ENCODE measurements around the gene TBL2. TPM values are rescaled to one million over a fixed set of nuclear protein-coding genes. Genes with fewer than 3 reads are reported as not detected.
"Not testable (repeated sequence)": the region's sequence is repeated elsewhere in the genome, so short reads cannot be mapped to it uniquely, and the experiment has no call there.

TBL2 gene
- total RNA-seq, 4 donors from 2014 or later, result 50.4 to 89.9 (median 73.3) TPM

DNA sequence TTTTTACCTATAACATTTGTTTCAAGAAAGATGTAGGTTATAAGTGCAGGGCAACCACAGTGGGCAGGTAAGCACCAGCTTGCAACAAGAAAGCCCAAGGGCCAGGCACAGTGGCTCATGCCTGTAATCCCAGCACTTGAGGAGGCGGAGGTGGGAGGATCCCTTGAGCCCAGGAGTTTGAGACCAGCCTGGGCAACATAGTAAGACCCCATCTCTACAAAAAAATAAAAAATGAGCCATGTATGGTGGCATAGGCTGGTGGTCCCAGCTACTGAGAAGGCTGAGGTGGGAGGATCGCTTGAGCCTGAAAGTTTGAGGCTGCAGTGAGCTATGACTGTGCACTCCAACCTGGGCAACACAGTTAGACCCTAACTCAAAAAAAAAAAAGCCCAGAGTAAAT, 33.7 kb downstream of the TBL2 start:
- Histone ChIP-seq H3K4me3 (replicated peaks in 1 of 3) (no peak overlapping the region), H3K36me3 (peaks cover 22 to 32% of the 10 kb centered on the region in 2 donors), H3K9me3 (no peaks in the 10 kb centered on the region), H3K27ac (no peak overlapping the region), H3K27me3 (no peaks in the 10 kb centered on the region), H3K4me1 (no peaks in the 10 kb centered on the region)
- 96 to 97% methylated on average over 2 of the region's 2 CpGs for WGBS, 2 donors
- no peak for TF ChIP-seq POLR2A (IDR thresholded peaks at IDR 0.05)
- TF ChIP-seq, protein P1, sequence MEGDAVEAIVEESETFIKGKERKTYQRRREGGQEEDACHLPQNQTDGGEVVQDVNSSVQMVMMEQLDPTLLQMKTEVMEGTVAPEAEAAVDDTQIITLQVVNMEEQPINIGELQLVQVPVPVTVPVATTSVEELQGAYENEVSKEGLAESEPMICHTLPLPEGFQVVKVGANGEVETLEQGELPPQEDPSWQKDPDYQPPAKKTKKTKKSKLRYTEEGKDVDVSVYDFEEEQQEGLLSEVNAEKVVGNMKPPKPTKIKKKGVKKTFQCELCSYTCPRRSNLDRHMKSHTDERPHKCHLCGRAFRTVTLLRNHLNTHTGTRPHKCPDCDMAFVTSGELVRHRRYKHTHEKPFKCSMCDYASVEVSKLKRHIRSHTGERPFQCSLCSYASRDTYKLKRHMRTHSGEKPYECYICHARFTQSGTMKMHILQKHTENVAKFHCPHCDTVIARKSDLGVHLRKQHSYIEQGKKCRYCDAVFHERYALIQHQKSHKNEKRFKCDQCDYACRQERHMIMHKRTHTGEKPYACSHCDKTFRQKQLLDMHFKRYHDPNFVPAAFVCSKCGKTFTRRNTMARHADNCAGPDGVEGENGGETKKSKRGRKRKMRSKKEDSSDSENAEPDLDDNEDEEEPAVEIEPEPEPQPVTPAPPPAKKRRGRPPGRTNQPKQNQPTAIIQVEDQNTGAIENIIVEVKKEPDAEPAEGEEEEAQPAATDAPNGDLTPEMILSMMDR (IDR thresholded peaks at IDR 0.05), result no peak
- intact Hi-C loops (cut with DNase I), result no loop called here
- no peak for DNase-seq

DNA sequence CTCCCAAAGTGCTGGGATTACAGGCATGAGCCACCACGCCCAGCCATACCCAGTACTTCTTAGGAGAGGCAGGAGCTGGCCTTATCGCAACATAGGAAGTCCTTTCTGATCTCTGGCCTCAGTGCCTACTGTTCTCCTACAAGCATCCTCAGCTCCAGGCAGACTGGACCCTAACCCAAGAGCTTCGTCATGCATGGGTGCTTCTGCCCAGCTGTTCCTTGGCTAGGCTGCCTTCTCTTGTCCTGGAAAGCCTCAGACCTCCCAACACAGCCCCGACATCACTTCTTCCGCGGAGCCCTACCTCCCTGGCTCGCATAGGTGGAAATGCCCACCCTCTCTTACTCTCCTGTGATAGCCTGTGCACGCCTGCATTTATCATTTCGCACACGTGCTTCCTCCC, 36.7 kb downstream of the TBL2 start:
- no peaks in the 10 kb centered on the region for H3K9me3 ChIP-seq
- no peak overlapping the region for H3K4me3 ChIP-seq (replicated peaks in 1 of 3)
- H3K27me3 ChIP-seq, result no peaks in the 10 kb centered on the region
- no peak for DNase-seq
- intact Hi-C loops (cut with DNase I), result no loop called here
- 89 to 93% methylated on average over 10 of the region's 10 CpGs for WGBS, 2 donors
- TF ChIP-seq POLR2A (IDR thresholded peaks at IDR 0.05), result no peak
- TF ChIP-seq, protein P1 (IDR thresholded peaks at IDR 0.05), result no peak
- H3K36me3 ChIP-seq, result peaks cover 51 to 61% of the 10 kb centered on the region in 2 donors
- no peaks in the 10 kb centered on the region for H3K4me1 ChIP-seq
- no peak overlapping the region for H3K27ac ChIP-seq

DNA sequence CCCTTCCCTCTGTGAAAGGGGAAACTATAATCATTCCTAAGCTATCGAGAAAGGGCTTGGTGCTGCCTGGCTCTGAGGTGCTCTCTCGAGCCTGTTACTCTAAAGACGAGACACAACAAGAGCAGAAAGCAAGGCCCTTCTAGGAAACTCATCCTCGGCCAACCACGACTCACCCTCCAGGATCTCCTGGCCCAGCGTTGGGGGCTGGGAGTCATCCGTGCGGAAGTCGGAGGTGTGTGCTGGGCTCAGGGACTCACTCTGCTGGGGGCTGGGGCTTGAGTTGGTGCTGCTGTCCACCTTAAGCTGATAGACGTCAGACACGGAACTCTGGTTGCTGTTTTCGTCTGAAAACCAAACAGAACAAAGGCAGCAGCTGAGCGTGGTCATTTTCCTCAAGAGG, 38.7 kb downstream of the TBL2 start:
- Histone ChIP-seq H3K36me3 (peaks cover 65 to 78% of the 10 kb centered on the region in 2 donors), H3K9me3 (no peaks in the 10 kb centered on the region), H3K27me3 (no peaks in the 10 kb centered on the region), H3K4me3 (replicated peaks in 1 of 3) (no peak overlapping the region), H3K4me1 (no peaks in the 10 kb centered on the region), H3K27ac (no peak overlapping the region)
- no peak for DNase-seq
- TF ChIP-seq, protein P1 (IDR thresholded peaks at IDR 0.05), result no peak
- TF ChIP-seq POLR2A (IDR thresholded peaks at IDR 0.05), result no peak
- intact Hi-C loops (cut with DNase I), result no loop called here
- 85 to 86% methylated on average over 13 of the region's 13 CpGs for WGBS, 2 donors

DNA sequence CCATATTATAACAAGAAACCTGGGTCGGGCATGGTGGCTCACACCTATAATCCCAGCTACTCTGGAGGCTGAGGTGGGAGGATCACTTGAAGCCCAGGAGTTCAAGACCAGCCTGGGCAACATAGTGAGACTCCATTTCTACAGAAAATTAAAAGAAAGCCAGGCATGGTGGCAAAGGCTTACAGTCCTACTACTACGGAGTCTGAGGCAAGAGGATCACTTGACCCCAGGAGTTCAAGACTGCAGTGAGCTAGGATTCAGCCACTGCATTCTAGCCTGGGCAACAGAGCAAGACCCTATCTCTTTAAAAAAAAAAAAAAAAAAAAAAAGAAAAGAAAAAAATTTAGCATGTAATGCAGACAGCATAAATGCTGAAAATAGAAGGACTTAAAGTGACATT, 39.9 kb downstream of the TBL2 start:
- DNase-seq; H3K27ac ChIP-seq; intact Hi-C loops (cut with DNase I); H3K4me1 ChIP-seq; H3K9me3 ChIP-seq; H3K27me3 ChIP-seq; H3K4me3 ChIP-seq (replicated peaks in 1 of 3): not testable (repeated sequence)
- peaks cover 65 to 78% of the 10 kb centered on the region in 2 donors for H3K36me3 ChIP-seq
- WGBS, 2 donors, result 95 to 97% methylated on average over 2 of the region's 2 CpGs

DNA sequence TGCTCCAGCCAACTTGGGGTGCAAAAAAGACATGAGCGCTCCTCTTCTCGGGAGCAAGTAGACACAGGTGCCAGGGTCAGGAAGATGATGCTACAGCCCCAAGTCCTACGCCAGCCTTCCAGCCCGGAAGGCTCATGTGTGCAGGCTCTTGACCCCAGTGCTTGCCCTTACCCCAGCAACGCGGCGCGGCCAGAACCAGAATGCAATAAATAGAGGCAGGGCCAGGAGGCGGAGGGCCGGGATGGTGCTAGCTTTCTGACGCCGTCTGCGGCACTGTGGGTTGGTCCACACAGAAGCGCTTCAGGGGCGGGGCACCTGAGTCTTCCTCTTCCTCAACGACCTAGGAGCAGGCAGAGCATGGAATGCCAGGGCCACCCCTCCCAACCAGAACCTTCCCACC, 41.3 kb downstream of the TBL2 start:
- TF ChIP-seq, protein P1 (IDR thresholded peaks at IDR 0.05), result no peak
- no peak for TF ChIP-seq POLR2A (IDR thresholded peaks at IDR 0.05)
- Histone ChIP-seq H3K4me3 (replicated peaks in 1 of 3) (no peak overlapping the region), H3K9me3 (no peaks in the 10 kb centered on the region), H3K27me3 (no peaks in the 10 kb centered on the region), H3K4me1 (no peaks in the 10 kb centered on the region), H3K36me3 (peaks cover 54 to 65% of the 10 kb centered on the region in 2 donors), H3K27ac (no peak overlapping the region)
- intact Hi-C loops (cut with DNase I), result no loop called here
- WGBS, 2 donors, result 91 to 94% methylated on average over 14 to 15 of the region's 16 CpGs
- DNase-seq, result no peak

DNA sequence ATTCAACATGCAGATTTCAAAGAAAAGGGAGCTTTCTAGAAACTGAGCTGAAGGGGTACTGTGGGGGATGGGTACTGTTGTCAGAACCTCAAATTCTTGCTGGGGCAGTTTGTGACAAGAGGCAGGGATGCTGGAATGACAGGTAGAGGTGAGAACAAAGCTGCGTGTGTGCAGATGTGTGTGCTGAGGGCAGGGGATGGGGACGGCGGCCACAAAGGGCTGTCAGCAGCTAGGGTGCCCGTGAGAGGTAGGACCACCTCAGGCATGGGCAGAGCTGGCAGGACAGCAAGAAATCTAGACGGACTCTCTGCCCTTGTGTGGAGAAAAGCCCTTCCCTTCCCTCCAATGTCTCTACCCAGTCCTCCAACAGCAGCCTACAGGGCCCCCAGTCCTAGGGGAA, 41.9 kb downstream of the TBL2 start:
- H3K4me1 ChIP-seq, result no peaks in the 10 kb centered on the region
- no peak for DNase-seq
- no peak overlapping the region for H3K27ac ChIP-seq
- TF ChIP-seq, protein P1 (IDR thresholded peaks at IDR 0.05), result no peak
- no peak for TF ChIP-seq POLR2A (IDR thresholded peaks at IDR 0.05)
- intact Hi-C loops (cut with DNase I), result no loop called here
- H3K27me3 ChIP-seq, result no peaks in the 10 kb centered on the region
- no peak overlapping the region for H3K4me3 ChIP-seq (replicated peaks in 1 of 3)
- 84 to 87% methylated on average over 5 of the region's 5 CpGs for WGBS, 2 donors
- H3K9me3 ChIP-seq, result no peaks in the 10 kb centered on the region
- H3K36me3 ChIP-seq, result peaks cover 51 to 59% of the 10 kb centered on the region in 2 donors

DNA sequence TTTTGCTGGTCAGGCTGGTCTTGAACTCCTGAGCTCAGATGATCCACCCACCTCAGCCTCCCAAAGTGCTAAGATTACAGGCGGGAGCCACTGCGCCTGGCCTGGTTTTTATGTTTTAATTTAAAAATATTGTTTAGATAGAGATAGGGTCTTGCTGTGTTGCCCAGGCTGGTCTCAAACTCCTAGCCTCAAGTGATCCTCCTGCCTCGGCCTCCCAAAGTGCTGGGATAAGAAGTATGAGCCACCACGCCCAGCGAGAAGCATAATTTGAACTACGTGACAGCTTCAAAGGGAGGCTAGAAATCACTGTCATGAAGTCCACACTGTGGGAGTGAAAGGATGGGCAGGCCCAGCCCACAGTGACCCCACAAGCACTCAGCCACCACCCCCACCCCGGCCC, 42.5 kb downstream of the TBL2 start:
- H3K27me3 ChIP-seq; H3K27ac ChIP-seq; H3K4me1 ChIP-seq; DNase-seq; H3K4me3 ChIP-seq (replicated peaks in 1 of 3); H3K9me3 ChIP-seq; intact Hi-C loops (cut with DNase I): not testable (repeated sequence)
- 92 to 96% methylated on average over 7 of the region's 7 CpGs for WGBS, 2 donors
- peaks cover 51 to 55% of the 10 kb centered on the region in 2 donors for H3K36me3 ChIP-seq
